ENCODE data around the gene GALM. TPM values are rescaled to one million over a fixed set of nuclear protein-coding genes. Genes with fewer than 3 reads are reported as not detected.
A peak's percentile ranks its signal among the peaks of the same experiment; 100 is the strongest.
"Not testable (repeated sequence)": the region's sequence is repeated elsewhere in the genome, so short reads cannot be mapped to it uniquely, and the experiment has no call there.

GALM gene
- total RNA-seq, 3 donors from 2014 or later: 35.2 to 77.9 (median 58.8) TPM

- Mint-ChIP-seq H3K4me3 (peak overlapping the region; percentile 37), H3K27me3 (ENCODE audit: low read depth) (no peaks in the 10 kb centered on the region), H3K36me3 (ENCODE audit: insufficient read depth) (peaks cover 21% of the 10 kb centered on the region), H3K9me3 (peaks cover 3% of the 10 kb centered on the region), H3K4me1 (ENCODE audit: low read depth) (peaks cover 59% of the 10 kb centered on the region)
- DNase-seq (no peak), ATAC-seq (no peak)
Measured at GRCh38 chr2:38720613-38721241, 54.8 kb downstream of the GALM start.

- DNase-seq (peak; percentile 48), ATAC-seq (peak; percentile 80 to 86)
- Mint-ChIP-seq H3K9me3 (peaks cover 3% of the 10 kb centered on the region), H3K27me3 (ENCODE audit: low read depth) (no peaks in the 10 kb centered on the region), H3K36me3 (ENCODE audit: insufficient read depth) (peaks cover 16% of the 10 kb centered on the region), H3K4me1 (ENCODE audit: low read depth) (peaks cover 54% of the 10 kb centered on the region), H3K4me3 (peak overlapping the region; percentile 64)
Measured at GRCh38 chr2:38722271-38723061, 56.6 kb downstream of the GALM start.

- no peak for DNase-seq
- peaks cover 16% of the 10 kb centered on the region for H3K36me3 Mint-ChIP-seq (ENCODE audit: insufficient read depth)
- no peaks in the 10 kb centered on the region for H3K27me3 Mint-ChIP-seq (ENCODE audit: low read depth)
- ATAC-seq: peak; percentile 59 to 60
- peaks cover 3% of the 10 kb centered on the region for H3K9me3 Mint-ChIP-seq
- H3K4me1 Mint-ChIP-seq (ENCODE audit: low read depth): peaks cover 54% of the 10 kb centered on the region
- H3K4me3 Mint-ChIP-seq: peak overlapping the region; percentile 64
Measured at GRCh38 chr2:38723173-38723572, 57.3 kb downstream of the GALM start.

- no peaks in the 10 kb centered on the region for H3K27me3 Mint-ChIP-seq (ENCODE audit: low read depth)
- no peaks in the 10 kb centered on the region for H3K9me3 Mint-ChIP-seq
- ATAC-seq: no peak
- H3K36me3 Mint-ChIP-seq (ENCODE audit: insufficient read depth): peaks cover 16% of the 10 kb centered on the region
- H3K4me3 Mint-ChIP-seq: no peak overlapping the region
- peaks cover 30% of the 10 kb centered on the region for H3K4me1 Mint-ChIP-seq (ENCODE audit: low read depth)
- DNase-seq: no peak
Measured at GRCh38 chr2:38727661-38728060, 61.7 kb downstream of the GALM start.

- H3K36me3 Mint-ChIP-seq (ENCODE audit: insufficient read depth): peaks cover 21% of the 10 kb centered on the region
- no peak for DNase-seq
Measured at GRCh38 chr2:38728694-38729093, 62.8 kb downstream of the GALM start.

GRCh38 chr2:38731090-38731489, 65.2 kb downstream of the GALM start:
- Mint-ChIP-seq H3K4me1 (ENCODE audit: low read depth) (no peaks in the 10 kb centered on the region), H3K9me3 (no peaks in the 10 kb centered on the region), H3K36me3 (ENCODE audit: insufficient read depth) (peaks cover 26% of the 10 kb centered on the region), H3K27me3 (ENCODE audit: low read depth) (no peaks in the 10 kb centered on the region), H3K4me3 (no peak overlapping the region)
- ATAC-seq (no peak), DNase-seq (no peak)

More at GRCh38 chr2:38728694-38729093, 62.8 kb downstream of the GALM start:
- Mint-ChIP-seq H3K4me1 (ENCODE audit: low read depth) (peaks cover 20% of the 10 kb centered on the region), H3K9me3 (no peaks in the 10 kb centered on the region), H3K27me3 (ENCODE audit: low read depth) (no peaks in the 10 kb centered on the region), H3K4me3 (no peak overlapping the region)
- ATAC-seq: no peak

GRCh38 chr2:38731684-38732221, 65.8 kb downstream of the GALM start:
- Mint-ChIP-seq H3K4me3 (no peak overlapping the region), H3K27me3 (ENCODE audit: low read depth) (no peaks in the 10 kb centered on the region), H3K9me3 (no peaks in the 10 kb centered on the region), H3K4me1 (ENCODE audit: low read depth) (no peaks in the 10 kb centered on the region), H3K36me3 (ENCODE audit: insufficient read depth) (peaks cover 26% of the 10 kb centered on the region)
- ATAC-seq: no peak
- DNase-seq: no peak

- H3K4me1 Mint-ChIP-seq (ENCODE audit: low read depth): peaks cover 7% of the 10 kb centered on the region
- H3K4me3 Mint-ChIP-seq: no peak overlapping the region
- ATAC-seq (no peak), DNase-seq (no peak)
- peaks cover 36% of the 10 kb centered on the region for H3K36me3 Mint-ChIP-seq (ENCODE audit: insufficient read depth)
- no peaks in the 10 kb centered on the region for H3K9me3 Mint-ChIP-seq
- H3K27me3 Mint-ChIP-seq (ENCODE audit: low read depth): no peaks in the 10 kb centered on the region
Measured at GRCh38 chr2:38733300-38733971, 67.5 kb downstream of the GALM start.

- no peaks in the 10 kb centered on the region for H3K9me3 Mint-ChIP-seq
- ATAC-seq (no peak), DNase-seq (no peak)
- no peak overlapping the region for H3K4me3 Mint-ChIP-seq
- no peaks in the 10 kb centered on the region for H3K27me3 Mint-ChIP-seq (ENCODE audit: low read depth)
- H3K36me3 Mint-ChIP-seq (ENCODE audit: insufficient read depth): peaks cover 43% of the 10 kb centered on the region
- peaks cover 11% of the 10 kb centered on the region for H3K4me1 Mint-ChIP-seq (ENCODE audit: low read depth)
Measured at GRCh38 chr2:38734299-38735058, 68.6 kb downstream of the GALM start.

GRCh38 chr2:38735999-38736320, 70.0 kb downstream of the GALM start:
- ATAC-seq: no peak
- H3K9me3 Mint-ChIP-seq: no peaks in the 10 kb centered on the region
- H3K4me1 Mint-ChIP-seq (ENCODE audit: low read depth): peaks cover 15% of the 10 kb centered on the region
- H3K4me3 Mint-ChIP-seq: no peak overlapping the region
- H3K27me3 Mint-ChIP-seq (ENCODE audit: low read depth): no peaks in the 10 kb centered on the region
- DNase-seq: no peak
- H3K36me3 Mint-ChIP-seq (ENCODE audit: insufficient read depth): peaks cover 36% of the 10 kb centered on the region

- not testable (repeated sequence) for DNase-seq; H3K9me3 Mint-ChIP-seq; H3K4me3 Mint-ChIP-seq; H3K27me3 Mint-ChIP-seq (ENCODE audit: low read depth); ATAC-seq
- Mint-ChIP-seq H3K36me3 (ENCODE audit: insufficient read depth) (peaks cover 34% of the 10 kb centered on the region), H3K4me1 (ENCODE audit: low read depth) (peaks cover 21% of the 10 kb centered on the region)
Measured at GRCh38 chr2:38737000-38737698, 71.2 kb downstream of the GALM start.

- Mint-ChIP-seq H3K4me3 (no peak overlapping the region), H3K9me3 (no peaks in the 10 kb centered on the region), H3K4me1 (ENCODE audit: low read depth) (peaks cover 21% of the 10 kb centered on the region), H3K27me3 (ENCODE audit: low read depth) (no peaks in the 10 kb centered on the region), H3K36me3 (ENCODE audit: insufficient read depth) (peaks cover 36% of the 10 kb centered on the region)
- ATAC-seq (no peak), DNase-seq (no peak)
Measured at GRCh38 chr2:38737925-38738324, 72.0 kb downstream of the GALM start.

- Mint-ChIP-seq H3K4me3 (no peak overlapping the region), H3K9me3 (no peaks in the 10 kb centered on the region), H3K36me3 (ENCODE audit: insufficient read depth) (peaks cover 37% of the 10 kb centered on the region), H3K27me3 (ENCODE audit: low read depth) (no peaks in the 10 kb centered on the region), H3K4me1 (ENCODE audit: low read depth) (peaks cover 32% of the 10 kb centered on the region)
- DNase-seq (no peak), ATAC-seq (no peak)
Measured at GRCh38 chr2:38739524-38739923, 73.6 kb downstream of the GALM start.
